UCSD-AML1 (cell line): ENCODE results near the gene AKAP8.
"Not testable (repeated sequence)": the region's sequence is repeated elsewhere in the genome, so short reads cannot be mapped to it uniquely, and the experiment has no call there.

ENCODE experiments used
- DNase-seq: peaks from one replicate; lab custom pipeline; 2025; ENCODE audit not compliant: unreplicated experiment; lab: John Stamatoyannopoulos, UW

The AKAP8 gene

GRCh38 chr19:15379083-15379998 is at the start of gene AKAP8:
Gene AKAP8 (minus strand): TSS chr19:15379787. CDS start chr19:15379731, 56 bp downstream.
- DNase-seq: peak; percentile 99

DNA sequence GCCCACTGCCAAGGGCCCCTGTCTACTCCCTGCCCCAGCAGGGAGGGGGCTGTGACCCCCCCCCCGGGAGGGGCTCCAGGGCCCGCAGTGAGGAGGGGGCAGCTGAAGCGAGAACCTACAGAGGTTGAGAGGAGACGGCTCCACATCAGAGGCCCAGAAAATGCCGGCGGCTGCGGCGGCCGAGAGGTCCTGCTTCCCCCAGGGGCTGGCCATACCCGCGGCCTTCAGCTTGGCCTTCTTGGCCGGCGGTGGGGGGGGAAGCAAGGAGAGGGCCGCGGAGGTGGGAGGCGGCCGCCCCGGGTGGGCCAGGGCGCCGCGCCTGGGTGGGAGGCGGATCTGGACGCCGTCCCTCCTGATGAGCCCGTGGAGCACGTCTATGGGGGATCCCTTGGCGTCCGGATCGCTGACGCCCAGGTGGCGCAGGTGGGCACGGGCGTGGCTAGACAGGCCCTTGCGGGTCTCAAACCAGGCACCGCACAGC is 48.4 kb upstream of the AKAP8 start:
- no peak for DNase-seq

DNA sequence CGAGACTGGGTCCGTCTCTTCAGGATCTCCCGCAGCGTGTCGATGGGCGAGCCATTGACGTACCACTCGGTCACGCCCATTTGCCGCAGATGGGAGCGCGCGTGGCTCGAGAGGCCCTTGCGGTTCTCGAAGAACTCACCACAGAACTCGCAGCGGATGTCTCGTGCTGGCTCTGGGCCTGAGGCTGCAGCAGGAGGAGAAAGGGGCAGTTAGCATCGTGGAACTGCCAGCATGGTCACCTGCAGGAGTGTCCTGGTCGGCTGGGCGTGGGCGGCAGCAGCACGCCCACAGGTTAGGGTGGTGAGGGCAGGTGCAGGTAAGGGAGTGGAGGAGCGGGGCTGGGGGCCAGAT is 47.7 kb upstream of the AKAP8 start:
- no peak for DNase-seq

- DNase-seq: no peak
Measured at GRCh38 chr19:15426485-15427349, 47.1 kb upstream of the AKAP8 start.

DNA sequence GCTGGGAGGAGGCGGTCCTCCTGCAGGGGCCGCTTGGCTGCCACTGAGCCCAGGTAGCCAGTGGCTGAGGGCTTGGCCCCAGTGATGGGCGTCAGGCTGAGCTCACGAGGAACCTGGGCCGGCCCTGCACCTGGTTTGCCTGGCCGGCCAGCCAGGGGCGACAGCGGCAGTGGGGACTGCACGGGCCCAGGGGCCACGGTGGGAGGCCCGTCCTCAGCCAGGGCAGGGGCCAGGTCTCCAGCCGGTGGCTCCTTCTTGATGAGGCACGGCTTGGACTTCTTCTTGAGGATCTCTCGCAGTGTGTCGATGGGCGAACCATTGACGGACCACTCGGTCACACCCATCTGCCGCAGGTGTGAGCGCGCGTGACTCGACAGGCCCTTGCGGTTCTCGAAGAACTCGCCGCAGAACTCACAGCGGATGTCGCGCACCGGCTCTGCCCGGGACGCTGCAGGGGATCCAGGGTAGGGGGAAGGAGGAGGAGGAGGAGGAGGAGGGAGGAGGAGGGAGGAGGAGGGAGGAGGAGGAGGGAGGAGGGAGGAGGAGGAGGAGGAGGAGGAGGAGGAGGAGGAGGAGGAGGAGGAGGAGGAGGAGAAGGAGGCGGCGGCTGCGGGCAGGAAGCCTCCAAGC is 45.8 kb upstream of the AKAP8 start:
- no peak for DNase-seq

- DNase-seq: no peak
Measured at GRCh38 chr19:15424692-15425272, 45.2 kb upstream of the AKAP8 start.

GRCh38 chr19:15424121-15424520 is 44.5 kb upstream of the AKAP8 start:
- DNase-seq: no peak

GRCh38 chr19:15423130-15423529 is 43.5 kb upstream of the AKAP8 start:
- no peak for DNase-seq

GRCh38 chr19:15422296-15423075 is 42.9 kb upstream of the AKAP8 start:
- DNase-seq: no peak

GRCh38 chr19:15421721-15422260 is 42.2 kb upstream of the AKAP8 start:
- no peak for DNase-seq

DNA sequence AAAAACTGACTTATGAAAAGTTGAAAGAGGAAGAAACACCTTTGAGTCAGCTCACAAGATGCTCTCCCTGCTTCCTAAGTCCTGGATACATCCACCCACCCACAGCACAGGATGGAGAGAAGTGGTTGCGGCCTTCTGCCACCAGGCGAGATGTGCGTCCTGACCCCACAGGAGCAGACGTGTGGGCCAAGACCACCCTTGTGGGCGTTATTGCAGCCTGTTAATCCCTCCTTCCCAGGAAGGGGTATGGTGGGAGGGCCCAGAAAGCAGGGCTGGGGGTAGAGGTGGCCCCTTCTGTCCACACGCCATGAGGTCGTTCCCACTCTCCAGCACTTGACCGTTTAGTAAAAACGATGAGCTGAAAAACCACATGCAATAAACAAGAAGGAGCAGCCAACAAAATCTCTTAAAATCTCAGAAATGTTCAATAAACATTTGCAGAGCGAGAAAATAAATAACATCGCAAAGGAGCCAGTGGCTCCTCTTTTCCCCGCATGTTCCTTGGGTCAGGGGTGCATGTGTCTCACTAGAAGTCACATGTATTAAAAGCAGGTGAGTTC is 41.6 kb upstream of the AKAP8 start:
- DNase-seq: no peak

DNA sequence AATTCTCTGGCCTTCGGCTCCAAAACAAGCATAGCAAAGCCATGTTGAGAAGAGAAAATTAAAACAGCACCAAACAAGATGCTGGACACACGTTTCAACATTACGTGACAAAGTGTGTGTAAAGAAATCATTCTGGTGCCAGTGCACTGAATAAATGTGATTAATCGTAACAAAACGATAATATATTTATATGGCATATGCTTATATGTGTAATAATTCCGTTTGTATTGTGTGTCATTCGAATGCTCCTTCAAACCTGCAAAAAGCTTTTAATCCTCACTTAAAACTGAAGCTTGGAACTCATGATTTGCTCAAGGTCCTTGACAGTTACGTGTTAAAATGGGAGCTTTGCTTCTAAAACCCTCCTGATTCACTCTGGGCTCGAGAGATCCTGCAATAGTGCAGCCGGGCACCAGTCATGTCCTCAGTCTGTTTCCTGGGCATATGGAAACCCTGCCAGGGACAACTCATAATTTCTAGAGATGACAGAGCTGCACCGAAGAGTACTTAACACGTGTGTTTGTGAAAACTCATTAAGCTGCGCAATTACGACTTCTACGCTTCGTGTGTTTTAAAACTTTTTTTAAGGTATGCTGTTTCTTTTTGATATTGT is 39.9 kb upstream of the AKAP8 start:
- DNase-seq: no peak

GRCh38 chr19:15418579-15419412 is 39.2 kb upstream of the AKAP8 start, which contains the start of gene AKAP8L:
Gene AKAP8L (minus strand): TSS chr19:15418988. CDS start chr19:15418923, 65 bp downstream.
- DNase-seq: peak; percentile 98

DNA sequence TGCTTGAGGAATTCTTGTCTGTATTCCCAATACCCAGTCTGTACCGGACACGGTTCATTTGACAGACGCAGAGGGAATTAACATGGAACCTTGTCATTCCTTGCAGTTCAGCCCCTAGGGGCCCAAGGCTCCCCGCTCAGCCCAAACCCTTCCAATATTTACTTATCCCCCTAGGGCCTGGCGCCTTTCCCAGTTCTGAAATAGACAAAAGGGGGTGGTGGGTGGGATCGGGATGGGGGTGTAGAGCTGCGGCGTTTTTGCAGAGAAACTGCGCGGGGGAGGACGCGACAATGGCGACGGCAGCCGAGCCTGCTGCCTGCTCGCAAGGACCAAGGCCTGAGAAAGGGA is 38.6 kb upstream of the AKAP8 start:
- DNase-seq: no peak

- no peak for DNase-seq
Measured at GRCh38 chr19:15417699-15418098, 38.1 kb upstream of the AKAP8 start.

GRCh38 chr19:15412832-15413231 is 33.2 kb upstream of the AKAP8 start:
- DNase-seq: no peak

GRCh38 chr19:15411351-15411750 is 31.8 kb upstream of the AKAP8 start:
- not testable (repeated sequence) for DNase-seq

- DNase-seq: no peak
Measured at GRCh38 chr19:15404780-15405211, 25.2 kb upstream of the AKAP8 start.
